ENCODE measurements around the gene SLC5A5.

The SLC5A5 gene

GRCh38 chr19:17869114-17869608, 2.6 kb upstream of the SLC5A5 start:
- ChIA-PET CTCF (interaction anchor here (0.6 to 2.5 kb wide), 4 partner anchors 62 to 175 kb away, joined by 3 to 22 read pairs (median 4); partner anchors contain the start of gene CCDC124), POLR2A (interaction anchor here (2.6 kb wide), 1 partner anchor 10 kb away, joined by 12 read pairs; the partner anchor contains the start of gene RPL18A)
- Histone ChIP-seq H3K36me3 (ENCODE audit: control insufficient read depth in 2 of 2, insufficient read depth in 1 of 2, low read length in 2 of 2) (peaks cover 0 to 20% of the 10 kb centered on the region in 2 experiments; a peak in 2 of 3 replicates), H3K4me3 (ENCODE audit: low read depth, low read length) (no peak overlapping the region), H3K27ac (ENCODE audit: extremely low read depth, low read depth, low read length) (no peak overlapping the region), H3K9me3 (ENCODE audit: control insufficient read depth, insufficient read depth, low read depth, low read length) (no peaks in the 10 kb centered on the region), H3K4me1 (ENCODE audit: control insufficient read depth, insufficient read depth, low read length) (peaks cover 3% of the 10 kb centered on the region; the same call in 1 of the 2 replicates)
- TF ChIP-seq ZBTB49 (tag by site-specific recombination; IDR thresholded peaks at IDR 0.05; ENCODE audit: low read depth) (no peak), GLIS1 (tag by site-specific recombination; IDR thresholded peaks at IDR 0.05) (peak; percentile 55)

GRCh38 chr19:17871032-17871877, 490 bp upstream of the SLC5A5 start:
- TF ChIP-seq ZNF768 (tag by site-specific recombination; IDR thresholded peaks at IDR 0.05) (peak; percentile 6; the same call in 1 of the 2 replicates), ZBTB26 (tag by site-specific recombination; optimal IDR thresholded peaks at IDR 0.05) (peak; percentile 13), ZBTB7A (tag by site-specific recombination; IDR thresholded peaks at IDR 0.05; ENCODE audit: low read depth) (no peak), ZNF24 (tag by site-specific recombination; IDR thresholded peaks at IDR 0.05) (peak; percentile 66)
- Histone ChIP-seq H3K36me3 (ENCODE audit: control insufficient read depth in 2 of 2, insufficient read depth in 1 of 2, low read length in 2 of 2) (no peaks in the 10 kb centered on the region), H3K4me3 (ENCODE audit: low read depth, low read length) (no peak overlapping the region), H3K4me1 (ENCODE audit: control insufficient read depth, insufficient read depth, low read length) (peaks cover 3% of the 10 kb centered on the region; the same call in 1 of the 2 replicates), H3K27ac (ENCODE audit: extremely low read depth, low read depth, low read length) (no peak overlapping the region), H3K9me3 (ENCODE audit: control insufficient read depth, insufficient read depth, low read depth, low read length) (no peaks in the 10 kb centered on the region)
- ChIA-PET CTCF (interaction anchor here (0.6 to 2.5 kb wide), 11 partner anchors 12 to 656 kb away, joined by 3 to 22 read pairs (median 3); partner anchors contain the start of genes CCDC124 and RPL18A), POLR2A (interaction anchor here (1.0 to 2.6 kb wide), 3 partner anchors 12 to 62 kb away, joined by 3 to 12 read pairs (median 5); partner anchors contain the start of genes CCDC124 and RPL18A)

- ChIA-PET CTCF (no interaction called here), POLR2A (interaction anchor here (1.2 kb wide), 1 partner anchor 13 kb away, joined by 3 read pairs; no protein-coding TSS in a partner anchor)
- Histone ChIP-seq H3K36me3 (ENCODE audit: control insufficient read depth in 2 of 2, insufficient read depth in 1 of 2, low read length in 2 of 2) (no peaks in the 10 kb centered on the region), H3K4me1 (ENCODE audit: control insufficient read depth, insufficient read depth, low read length) (peaks cover 3% of the 10 kb centered on the region; the same call in 1 of the 2 replicates), H3K27ac (ENCODE audit: extremely low read depth, low read depth, low read length) (no peak overlapping the region), H3K9me3 (ENCODE audit: control insufficient read depth, insufficient read depth, low read depth, low read length) (no peaks in the 10 kb centered on the region), H3K4me3 (ENCODE audit: low read depth, low read length) (no peak overlapping the region)
- no peak for TF ChIP-seq ZNF416 (tag by site-specific recombination; IDR thresholded peaks at IDR 0.05)
- no peak for TF ChIP-seq ZBTB7A (tag by site-specific recombination; IDR thresholded peaks at IDR 0.05; ENCODE audit: low read depth)
- TF ChIP-seq ZNF274 (IDR thresholded peaks at IDR 0.05; ENCODE audit: low read length) = no peak
- no peak for TF ChIP-seq ZNF274 (tag by site-specific recombination; IDR thresholded peaks at IDR 0.05; ENCODE audit: borderline replicate concordance)
- no peak for TF ChIP-seq PRDM4 (tag by site-specific recombination; IDR thresholded peaks at IDR 0.05)
- TF ChIP-seq ZNF561 (tag by site-specific recombination; IDR thresholded peaks at IDR 0.05; ENCODE audit: borderline replicate concordance) = no peak
- no peak for TF ChIP-seq ZNF114 (tag by site-specific recombination; IDR thresholded peaks at IDR 0.05)
- TF ChIP-seq ZNF18 (tag by site-specific recombination; IDR thresholded peaks at IDR 0.05) = no peak
- no peak for TF ChIP-seq ZBTB6 (tag by site-specific recombination; IDR thresholded peaks at IDR 0.05)
- TF ChIP-seq ZFP3 (tag by site-specific recombination; IDR thresholded peaks at IDR 0.05; ENCODE audit: low read depth) = no peak
- TF ChIP-seq ZNF544 (tag by site-specific recombination; IDR thresholded peaks at IDR 0.05) = no peak
Measured at GRCh38 chr19:17872251-17873001, 681 bp downstream of the SLC5A5 start.
